Common myeloid progenitor, CD34-positive (primary cell): ENCODE results near the gene INPP5D.
A peak's percentile ranks its signal among the peaks of the same experiment; 100 is the strongest.

Experiments used
- CTCF ChIA-PET: fragments of 350-600 bp; sonication (Branson Sonifier 250); formaldehyde crosslinking; loops from one replicate; lab custom pipeline; 2021; ENCODE audit warnings: antibody characterized with exemption; lab: Charles Lee
- POLR2A ChIA-PET: fragments of 350-600 bp; sonication (Branson Sonifier 250); formaldehyde crosslinking; loops from one replicate; lab custom pipeline; 2021; ENCODE audit warnings: antibody characterized with exemption; lab: Charles Lee
- DNase-seq, 3 donors: peaks; one replicate each; pipeline versions ENCODE4 v3.0.0 to v3.0.0-alpha.2; 2013
- H3K27ac ChIP-seq, 2 experiments: 1 replicate in 1 of 2; 2 replicates in 1 of 2; pipeline ENCODE4 v1.7.0; 2013; ENCODE audit warnings: inconsistent platforms in 2 of 2, low read length in 2 of 2, mild to moderate bottlenecking in 2 of 2, low read depth in 1 of 2, moderate library complexity in 1 of 2; ENCODE audit not compliant: severe bottlenecking in 2 of 2, insufficient read depth in 1 of 2, poor library complexity in 1 of 2
- H3K27me3 ChIP-seq, 5 experiments: replicated peaks in 2 of 5; 1 replicate in 3 of 5; 2 replicates in 2 of 5; pipeline versions ENCODE4 v1.6.1 to v1.7.0; 2013; ENCODE audit warnings: low read length in 4 of 5, mild to moderate bottlenecking in 2 of 5, moderate library complexity in 2 of 5, inconsistent platforms in 1 of 5; ENCODE audit not compliant: insufficient read depth in 5 of 5, control insufficient read depth in 4 of 5
- H3K36me3 ChIP-seq, 4 experiments: 1 replicate in 2 of 4; 2 replicates in 2 of 4; pipeline versions ENCODE4 v1.6.1 to v1.7.0; 2013; ENCODE audit warnings: low read length in 3 of 4, control low read depth in 1 of 4, mild to moderate bottlenecking in 1 of 4; ENCODE audit not compliant: control insufficient read depth in 4 of 4, insufficient read depth in 4 of 4
- H3K4me1 ChIP-seq, 4 experiments: 1 replicate in 3 of 4; 2 replicates in 1 of 4; pipeline versions ENCODE4 v1.6.1 to v1.7.1; 2013; ENCODE audit warnings: low read length in 3 of 4, mild to moderate bottlenecking in 3 of 4, control low read depth in 1 of 4, inconsistent platforms in 1 of 4, moderate library complexity in 1 of 4; ENCODE audit not compliant: control insufficient read depth in 4 of 4, insufficient read depth in 4 of 4; ENCODE audit errors: control extremely low read depth in 1 of 4
- H3K4me3 ChIP-seq, 7 experiments: 1 replicate in 4 of 7; 2 replicates in 3 of 7; pipeline versions ENCODE4 v1.5.1 to v1.7.0; 2013; ENCODE audit warnings: mild to moderate bottlenecking in 7 of 7, low read length in 6 of 7, moderate library complexity in 6 of 7, inconsistent platforms in 2 of 7, low read depth in 2 of 7, control low read depth in 1 of 7; ENCODE audit not compliant: insufficient read depth in 4 of 7, control insufficient read depth in 1 of 7; ENCODE audit errors: extremely low read depth in 1 of 7
- H3K9me3 ChIP-seq, 5 experiments: 1 replicate in 4 of 5; 2 replicates in 1 of 5; pipeline versions ENCODE4 v1.6.1 to v1.7.1; 2013; ENCODE audit warnings: low read length in 4 of 5, mild to moderate bottlenecking in 2 of 5, inconsistent platforms in 1 of 5, low read depth in 1 of 5, moderate library complexity in 1 of 5; ENCODE audit not compliant: control insufficient read depth in 4 of 5, insufficient read depth in 2 of 5; ENCODE audit errors: control extremely low read depth in 1 of 5
- WGBS: methylation state at CpG from one replicate; pipeline ENCODE4 v1.1.5; 2013; ENCODE audit not compliant: insufficient coverage; 5-methylcytosine and 5-hydroxymethylcytosine counted together

Gene INPP5D

GRCh38 chr2:233250985-233251305, 190.8 kb downstream of the INPP5D start:
- POLR2A ChIA-PET = no interaction called here
- WGBS = 91% methylated on average over 1 of the region's 1 CpG
- no peaks in the 10 kb centered on the region for H3K9me3 ChIP-seq
- H3K4me1 ChIP-seq = peaks cover 12 to 42% (median 27%) of the 10 kb centered on the region in 4 experiments
- DNase-seq = no peak
- CTCF ChIA-PET = interaction anchor here (0.7 to 3.1 kb wide), 12 partner anchors 9 to 398 kb away, joined by 3 to 12 read pairs (median 6); partner anchors contain the start of gene INPP5D
- H3K36me3 ChIP-seq = peaks cover 0 to 15% (median 6%) of the 10 kb centered on the region in 4 experiments
- H3K4me3 ChIP-seq = peak overlapping the region in 6 of 7 experiments; percentile 89 to 98 (median 96)
- H3K27ac ChIP-seq = peak overlapping the region; percentile 37 to 78
- H3K27me3 ChIP-seq = no peaks in the 10 kb centered on the region

- H3K9me3 ChIP-seq = no peaks in the 10 kb centered on the region
- H3K27me3 ChIP-seq = no peaks in the 10 kb centered on the region
- H3K36me3 ChIP-seq = peaks cover 0 to 20% (median 10%) of the 10 kb centered on the region in 4 experiments
- under 1% methylated on average over 68 of the region's 75 CpGs for WGBS
- ChIA-PET CTCF (interaction anchor here (0.6 to 3.1 kb wide), 14 partner anchors 9 to 679 kb away, joined by 3 to 11 read pairs (median 4); partner anchors contain the start of gene INPP5D), POLR2A (interaction anchor here (0.6 to 0.7 kb wide), 2 partner anchors 10 to 82 kb away, joined by 3 to 4 read pairs; no protein-coding TSS in a partner anchor)
- peak within 1 kb of the TSS; percentile 89 to 98 (median 96) for H3K4me3 ChIP-seq
- peak; percentile 97 to 99 (median 98) for DNase-seq
- H3K27ac ChIP-seq = peak within 1 kb of the TSS; percentile 37 to 80
- H3K4me1 ChIP-seq = peaks cover 12 to 42% (median 27%) of the 10 kb centered on the region in 4 experiments
These were observed 191.4 kb downstream of the INPP5D start, which contains the start of gene ATG16L1 for GRCh38 chr2:233251306-233252116. Gene ATG16L1 (plus strand): TSS chr2:233251673. CDS start chr2:233251828, 155 bp downstream.

GRCh38 chr2:233252227-233252626, 192.1 kb downstream of the INPP5D start:
- WGBS = 11% methylated on average over 10 of the region's 18 CpGs
- no peak for DNase-seq
- CTCF ChIA-PET = interaction anchor here (0.6 to 1.4 kb wide), 5 partner anchors 11 to 678 kb away, joined by 3 to 6 read pairs (median 4); no protein-coding TSS in a partner anchor
- Histone ChIP-seq H3K36me3 (peaks cover 0 to 23% (median 13%) of the 10 kb centered on the region in 4 experiments), H3K9me3 (no peaks in the 10 kb centered on the region), H3K27ac (peak overlapping the region in 1 of 2 experiments; percentile 80), H3K27me3 (no peaks in the 10 kb centered on the region), H3K4me3 (peak overlapping the region; percentile 89 to 98 (median 96)), H3K4me1 (peaks cover 12 to 42% (median 27%) of the 10 kb centered on the region in 4 experiments)
- POLR2A ChIA-PET = interaction anchor here (0.6 kb wide), 1 partner anchor 11 kb away, joined by 4 read pairs; no protein-coding TSS in a partner anchor

- 98% methylated on average over 7 of the region's 11 CpGs for WGBS
- CTCF ChIA-PET = no interaction called here
These were observed 195.0 kb downstream of the INPP5D start for GRCh38 chr2:233255151-233255550.

GRCh38 chr2:233256048-233256447, 195.9 kb downstream of the INPP5D start:
- no CpG with 5 or more reads among the region's 4 CpGs for WGBS
- peaks cover 18 to 54% (median 36%) of the 10 kb centered on the region in 4 experiments for H3K36me3 ChIP-seq
- ChIA-PET POLR2A (no interaction called here), CTCF (no interaction called here)
- H3K4me3 ChIP-seq = no peak overlapping the region
- H3K4me1 ChIP-seq = peaks cover 5 to 17% (median 10%) of the 10 kb centered on the region in 4 experiments
- no peaks in the 10 kb centered on the region for H3K9me3 ChIP-seq
- no peak overlapping the region for H3K27ac ChIP-seq
- no peak for DNase-seq
- no peaks in the 10 kb centered on the region for H3K27me3 ChIP-seq

More at GRCh38 chr2:233255151-233255550, 195.0 kb downstream of the INPP5D start:
- Histone ChIP-seq H3K36me3 (peaks cover 12 to 47% (median 30%) of the 10 kb centered on the region in 4 experiments), H3K4me1 (peaks cover 6 to 23% (median 16%) of the 10 kb centered on the region in 4 experiments), H3K27me3 (no peaks in the 10 kb centered on the region), H3K9me3 (no peaks in the 10 kb centered on the region), H3K27ac (peak overlapping the region in 1 of 2 experiments; percentile 21), H3K4me3 (no peak overlapping the region)
- POLR2A ChIA-PET = no interaction called here
- no peak for DNase-seq
